ENCODE data around the gene BMAL1. TPM values are rescaled to one million over a fixed set of nuclear protein-coding genes. Genes with fewer than 3 reads are reported as not detected.

BMAL1 gene
- total RNA-seq, 2 experiments from 2014 or later: 71.3 to 73.3 TPM

DNA sequence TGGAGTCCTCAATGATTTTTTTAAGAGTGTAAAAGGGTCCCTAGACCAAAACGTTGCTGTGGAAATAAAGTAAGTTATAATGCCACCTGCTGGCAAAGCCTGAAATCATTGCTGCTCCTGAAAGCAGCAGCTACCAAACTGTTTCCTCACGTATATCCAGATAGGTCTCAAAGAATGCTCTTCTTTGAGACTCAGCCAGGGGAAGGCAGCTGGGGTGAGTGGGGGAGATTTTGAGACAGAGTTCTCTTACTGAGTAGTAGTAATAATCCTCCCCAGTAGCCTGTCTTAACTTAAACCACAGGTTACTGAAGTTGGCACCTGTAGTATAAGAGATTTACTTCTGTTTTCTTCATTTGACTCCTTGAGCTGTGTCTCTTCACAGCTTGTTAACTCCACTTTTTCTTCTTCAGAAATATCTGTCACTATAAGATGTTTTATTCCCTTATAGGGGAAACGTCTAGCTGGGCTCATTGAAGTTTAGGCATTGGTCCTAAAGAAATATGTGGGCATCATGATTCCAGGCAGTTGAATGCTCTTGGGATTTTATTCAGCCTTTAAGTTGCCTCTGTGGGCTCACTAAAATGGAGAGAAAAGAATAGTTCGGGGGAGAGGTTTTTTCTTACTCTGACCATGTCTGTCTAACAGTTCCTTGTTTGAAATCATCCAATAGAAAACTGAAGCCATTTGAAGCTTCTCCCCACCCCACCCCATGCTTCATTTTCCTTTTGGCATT lies 107.5 kb downstream of the BMAL1 start:
- no peak overlapping the region for H3K4me3 ChIP-seq (ENCODE audit: low read length)
- Mint-ChIP-seq H3K27me3 (no peaks in the 10 kb centered on the region), H3K36me3 (ENCODE audit: low read depth) (peaks cover 96% of the 10 kb centered on the region), H3K4me1 (ENCODE audit: low read depth) (no peaks in the 10 kb centered on the region), H3K9me3 (no peaks in the 10 kb centered on the region), H3K4me3 (no peak overlapping the region), H3K27ac (peak overlapping the region; percentile 19)
- intact Hi-C loops (cut with DNase I, micrococcal nuclease): loop anchor here in 1 of 2 experiments (1.0 kb wide), 1 partner anchor 421 kb away; no protein-coding TSS in a partner anchor
- POLR2A ChIA-PET: no interaction called here
- peak in 6 of 14 experiments; percentile 7 to 47 (median 27) for DNase-seq
- no peaks in the 10 kb centered on the region for H3K4me1 ChIP-seq (ENCODE audit: insufficient read depth, low read length)
- H3K27me3 ChIP-seq (ENCODE audit: control insufficient read depth in 1 of 2, insufficient read depth in 2 of 2, low read length in 2 of 2): no peaks in the 10 kb centered on the region
- H3K27ac ChIP-seq (ENCODE audit: low read depth in 1 of 2, low read length in 2 of 2): no peak overlapping the region
- peaks cover 85% of the 10 kb centered on the region for H3K36me3 ChIP-seq (ENCODE audit: insufficient read depth, low read length)
- H3K9me3 ChIP-seq (ENCODE audit: control insufficient read depth in 1 of 2, insufficient read depth in 1 of 2, low read length in 2 of 2): no peaks in the 10 kb centered on the region
- TF ChIP-seq, protein P1, sequence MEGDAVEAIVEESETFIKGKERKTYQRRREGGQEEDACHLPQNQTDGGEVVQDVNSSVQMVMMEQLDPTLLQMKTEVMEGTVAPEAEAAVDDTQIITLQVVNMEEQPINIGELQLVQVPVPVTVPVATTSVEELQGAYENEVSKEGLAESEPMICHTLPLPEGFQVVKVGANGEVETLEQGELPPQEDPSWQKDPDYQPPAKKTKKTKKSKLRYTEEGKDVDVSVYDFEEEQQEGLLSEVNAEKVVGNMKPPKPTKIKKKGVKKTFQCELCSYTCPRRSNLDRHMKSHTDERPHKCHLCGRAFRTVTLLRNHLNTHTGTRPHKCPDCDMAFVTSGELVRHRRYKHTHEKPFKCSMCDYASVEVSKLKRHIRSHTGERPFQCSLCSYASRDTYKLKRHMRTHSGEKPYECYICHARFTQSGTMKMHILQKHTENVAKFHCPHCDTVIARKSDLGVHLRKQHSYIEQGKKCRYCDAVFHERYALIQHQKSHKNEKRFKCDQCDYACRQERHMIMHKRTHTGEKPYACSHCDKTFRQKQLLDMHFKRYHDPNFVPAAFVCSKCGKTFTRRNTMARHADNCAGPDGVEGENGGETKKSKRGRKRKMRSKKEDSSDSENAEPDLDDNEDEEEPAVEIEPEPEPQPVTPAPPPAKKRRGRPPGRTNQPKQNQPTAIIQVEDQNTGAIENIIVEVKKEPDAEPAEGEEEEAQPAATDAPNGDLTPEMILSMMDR (IDR thresholded peaks at IDR 0.05): peak; percentile 74
- no peak for ATAC-seq (ENCODE audit: poor library complexity)
- CTCF ChIA-PET: no interaction called here

DNA sequence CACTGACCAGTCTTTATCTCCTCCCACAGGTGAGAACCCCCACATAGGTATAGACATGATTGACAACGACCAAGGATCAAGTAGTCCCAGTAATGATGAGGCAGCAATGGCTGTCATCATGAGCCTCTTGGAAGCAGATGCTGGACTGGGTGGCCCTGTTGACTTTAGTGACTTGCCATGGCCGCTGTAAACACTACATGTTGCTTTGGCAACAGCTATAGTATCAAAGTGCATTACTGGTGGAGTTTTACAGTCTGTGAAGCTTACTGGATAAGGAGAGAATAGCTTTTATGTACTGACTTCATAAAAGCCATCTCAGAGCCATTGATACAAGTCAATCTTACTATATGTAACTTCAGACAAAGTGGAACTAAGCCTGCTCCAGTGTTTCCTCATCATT lies 109.0 kb downstream of the BMAL1 start:
- POLR2A ChIA-PET: no interaction called here
- no peak for ATAC-seq (ENCODE audit: poor library complexity)
- Histone ChIP-seq H3K27me3 (ENCODE audit: control insufficient read depth in 1 of 2, insufficient read depth in 2 of 2, low read length in 2 of 2) (no peaks in the 10 kb centered on the region), H3K36me3 (ENCODE audit: insufficient read depth, low read length) (peaks cover 78% of the 10 kb centered on the region), H3K4me1 (ENCODE audit: insufficient read depth, low read length) (no peaks in the 10 kb centered on the region), H3K27ac (ENCODE audit: low read depth in 1 of 2, low read length in 2 of 2) (no peak overlapping the region), H3K4me3 (ENCODE audit: low read length) (no peak overlapping the region), H3K9me3 (ENCODE audit: control insufficient read depth in 1 of 2, insufficient read depth in 1 of 2, low read length in 2 of 2) (no peaks in the 10 kb centered on the region)
- no peaks in the 10 kb centered on the region for H3K4me1 Mint-ChIP-seq (ENCODE audit: low read depth)
- peak overlapping the region; percentile 19 for H3K27ac Mint-ChIP-seq
- CTCF ChIA-PET: interaction anchor here (1.1 kb wide), 1 partner anchor 76 kb away, joined by 3 read pairs; the partner anchor contains the start of gene BTBD10
- TF ChIP-seq, protein P1 (IDR thresholded peaks at IDR 0.05): no peak
- no peaks in the 10 kb centered on the region for H3K9me3 Mint-ChIP-seq
- no peak overlapping the region for H3K4me3 Mint-ChIP-seq
- intact Hi-C loops (cut with DNase I, micrococcal nuclease): no loop called here
- H3K27me3 Mint-ChIP-seq: no peaks in the 10 kb centered on the region
- DNase-seq: no peak
- H3K36me3 Mint-ChIP-seq (ENCODE audit: low read depth): peaks cover 93% of the 10 kb centered on the region

DNA sequence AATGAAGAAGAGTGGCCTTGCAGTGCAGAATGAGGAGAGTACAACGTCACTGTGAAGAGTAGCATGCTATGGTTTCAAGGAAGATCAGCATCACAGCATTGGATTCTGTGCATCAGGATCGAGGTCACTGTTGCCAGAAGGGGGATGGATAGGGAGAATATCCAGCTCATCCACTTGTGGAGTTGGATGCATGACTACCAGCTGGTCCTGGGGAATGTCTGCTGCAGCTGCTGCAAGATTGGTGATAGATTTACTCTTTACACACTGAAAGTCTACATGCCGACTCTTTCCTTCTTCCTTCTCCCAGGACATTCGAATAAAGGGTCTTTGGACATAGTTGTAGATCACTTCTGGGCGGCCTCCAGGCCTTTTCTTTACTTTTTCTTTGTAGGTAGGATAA lies 111.2 kb downstream of the BMAL1 start:
- Histone ChIP-seq H3K27ac (ENCODE audit: low read depth in 1 of 2, low read length in 2 of 2) (no peak overlapping the region), H3K9me3 (ENCODE audit: control insufficient read depth in 1 of 2, insufficient read depth in 1 of 2, low read length in 2 of 2) (no peaks in the 10 kb centered on the region), H3K4me3 (ENCODE audit: low read length) (no peak overlapping the region), H3K36me3 (ENCODE audit: insufficient read depth, low read length) (peaks cover 56% of the 10 kb centered on the region), H3K27me3 (ENCODE audit: control insufficient read depth in 1 of 2, insufficient read depth in 2 of 2, low read length in 2 of 2) (no peaks in the 10 kb centered on the region), H3K4me1 (ENCODE audit: insufficient read depth, low read length) (no peaks in the 10 kb centered on the region)
- TF ChIP-seq, protein P1 (IDR thresholded peaks at IDR 0.05): no peak
- no peak for DNase-seq
- no peaks in the 10 kb centered on the region for H3K9me3 Mint-ChIP-seq
- H3K4me3 Mint-ChIP-seq: no peak overlapping the region
- peaks cover 87% of the 10 kb centered on the region for H3K36me3 Mint-ChIP-seq (ENCODE audit: low read depth)
- no peak overlapping the region for H3K27ac Mint-ChIP-seq
- H3K27me3 Mint-ChIP-seq: no peaks in the 10 kb centered on the region
- CTCF ChIA-PET: interaction anchor here (1.1 kb wide), 1 partner anchor 54 kb away, joined by 3 read pairs; no protein-coding TSS in a partner anchor
- POLR2A ChIA-PET: interaction anchor here (1.2 kb wide), 1 partner anchor 13 kb away, joined by 3 read pairs; no protein-coding TSS in a partner anchor
- no peak for ATAC-seq (ENCODE audit: poor library complexity)
- intact Hi-C loops (cut with DNase I, micrococcal nuclease): no loop called here
- no peaks in the 10 kb centered on the region for H3K4me1 Mint-ChIP-seq (ENCODE audit: low read depth)

All from CD4-positive, alpha-beta T cell (primary cell).